ENCODE data around the gene RGS6. TPM values are rescaled to one million over a fixed set of nuclear protein-coding genes. Genes with fewer than 3 reads are reported as not detected.

Gene RGS6
- total RNA-seq, 1 donor from 2014 or later, result 0.34 TPM

GRCh38 chr14:72027061-72027460 lies 94.8 kb downstream of the RGS6 start:
- Histone ChIP-seq H3K27ac (ENCODE audit: low read depth, low read length) (no peak overlapping the region), H3K4me2 (ENCODE audit: low read length) (no peak overlapping the region), H3K79me2 (ENCODE audit: insufficient read depth, low read length) (no peaks in the 10 kb centered on the region), H3K4me3 (ENCODE audit: insufficient read depth, low read depth, low read length) (no peak overlapping the region), H3K4me1 (ENCODE audit: insufficient read depth, low read length) (no peaks in the 10 kb centered on the region), H3K9me3 (ENCODE audit: insufficient read depth, low read depth, low read length) (no peaks in the 10 kb centered on the region), H2AFZ (ENCODE audit: low read depth, low read length) (no peak overlapping the region), H3K9ac (ENCODE audit: low read length) (no peak overlapping the region), H4K20me1 (ENCODE audit: insufficient read depth, low read length) (no peaks in the 10 kb centered on the region), H3K27me3 (ENCODE audit: insufficient read depth, low read length) (no peaks in the 10 kb centered on the region), H3K36me3 (ENCODE audit: insufficient read depth, low read length) (no peaks in the 10 kb centered on the region)
- H3K4me3 Mint-ChIP-seq (ENCODE audit: unreplicated experiment), result no peak overlapping the region
- no peak for TF ChIP-seq CTCF (IDR thresholded peaks at IDR 0.05; ENCODE audit: insufficient read depth, low read depth, low read length)
- no peak for TF ChIP-seq EZH2 (IDR thresholded peaks at IDR 0.05; ENCODE audit: insufficient read depth, low read length)
- FAIRE-seq, result no peak
- no peak for DNase-seq (ENCODE audit: low read depth)
- peaks cover 4% of the 10 kb centered on the region for H3K27me3 Mint-ChIP-seq (ENCODE audit: low read depth, unreplicated experiment)
- no peaks in the 10 kb centered on the region for H3K9me3 Mint-ChIP-seq (ENCODE audit: unreplicated experiment)
- peaks cover 3% of the 10 kb centered on the region for H3K4me1 Mint-ChIP-seq (ENCODE audit: low read depth, unreplicated experiment)
- no peaks in the 10 kb centered on the region for H3K36me3 Mint-ChIP-seq (ENCODE audit: low read depth, unreplicated experiment)
- H3K27ac Mint-ChIP-seq (ENCODE audit: unreplicated experiment), result no peak overlapping the region

- Histone ChIP-seq H3K9ac (ENCODE audit: low read length) (no peak overlapping the region), H3K27me3 (ENCODE audit: insufficient read depth, low read length) (no peaks in the 10 kb centered on the region)
- no peaks in the 10 kb centered on the region for H3K4me1 Mint-ChIP-seq (ENCODE audit: low read depth, unreplicated experiment)
These were observed 101.1 kb downstream of the RGS6 start for GRCh38 chr14:72033365-72033764.

More at GRCh38 chr14:72033365-72033764, 101.1 kb downstream of the RGS6 start:
- Mint-ChIP-seq H3K4me3 (ENCODE audit: unreplicated experiment) (no peak overlapping the region), H3K27me3 (ENCODE audit: low read depth, unreplicated experiment) (no peaks in the 10 kb centered on the region), H3K36me3 (ENCODE audit: low read depth, unreplicated experiment) (no peaks in the 10 kb centered on the region), H3K9me3 (ENCODE audit: unreplicated experiment) (no peaks in the 10 kb centered on the region), H3K27ac (ENCODE audit: unreplicated experiment) (no peak overlapping the region)
- no peak for TF ChIP-seq CTCF (IDR thresholded peaks at IDR 0.05; ENCODE audit: insufficient read depth, low read depth, low read length)
- no peak for TF ChIP-seq EZH2 (IDR thresholded peaks at IDR 0.05; ENCODE audit: insufficient read depth, low read length)
- H3K9me3 ChIP-seq (ENCODE audit: insufficient read depth, low read depth, low read length), result no peaks in the 10 kb centered on the region
- H3K4me1 ChIP-seq (ENCODE audit: insufficient read depth, low read length), result no peaks in the 10 kb centered on the region
- no peak overlapping the region for H3K4me3 ChIP-seq (ENCODE audit: insufficient read depth, low read depth, low read length)
- DNase-seq (ENCODE audit: low read depth), result no peak
- no peak overlapping the region for H3K27ac ChIP-seq (ENCODE audit: low read depth, low read length)
- H2AFZ ChIP-seq (ENCODE audit: low read depth, low read length), result no peak overlapping the region
- H3K36me3 ChIP-seq (ENCODE audit: insufficient read depth, low read length), result no peaks in the 10 kb centered on the region
- no peaks in the 10 kb centered on the region for H4K20me1 ChIP-seq (ENCODE audit: insufficient read depth, low read length)
- no peak overlapping the region for H3K4me2 ChIP-seq (ENCODE audit: low read length)
- no peaks in the 10 kb centered on the region for H3K79me2 ChIP-seq (ENCODE audit: insufficient read depth, low read length)
- no peak for FAIRE-seq

All from astrocyte (in vitro differentiated cells and primary cell).